HAP-1 (cell line): ENCODE data around the gene UNC5C.
A peak's percentile ranks its signal among the peaks of the same experiment; 100 is the strongest.

Experiments
- DNase-seq, 2 experiments: peaks; one replicate each; pipeline ENCODE4 v3.0.0-alpha.2; 2016 to 2020; ENCODE audit warnings: low spot score in 2 of 2
- H3K27me3 ChIP-seq: fragments of 250-450 bp; sonication (Bioruptor Pico); 2 replicates; pipeline ENCODE4 v1.5.1; 2020; ENCODE audit warnings: low read depth, mild to moderate bottlenecking, moderate library complexity
- H3K36me3 ChIP-seq: fragments of 250-450 bp; sonication (Bioruptor Pico); replicated peaks from 2 replicates; pipeline ENCODE4 v1.5.1; 2020; ENCODE audit warnings: mild to moderate bottlenecking
- H3K4me1 ChIP-seq: fragments of 250-450 bp; sonication (Bioruptor Pico); 2 replicates; pipeline ENCODE4 v1.5.1; 2020; ENCODE audit warnings: mild to moderate bottlenecking
- H3K4me3 ChIP-seq: fragments of 250-450 bp; sonication (Bioruptor Pico); 2 replicates; pipeline ENCODE4 v1.5.1; 2020; ENCODE audit warnings: mild to moderate bottlenecking, moderate library complexity
- H3K9me3 ChIP-seq: fragments of 250-450 bp; sonication (Bioruptor Pico); 2 replicates; pipeline ENCODE4 v1.5.1; 2020; ENCODE audit warnings: mild to moderate bottlenecking, moderate library complexity
- in situ Hi-C: fragments of 300-500 bp; cut with MboI; formaldehyde crosslinking; loops from 3 replicates; pipeline ENCODE4 v1.14.3; 2020; ENCODE audit warnings: low sequenced_read_pairs, inconsistent platforms, mixed read lengths

Gene UNC5C

GRCh38 chr4:95255396-95256107 is 293.2 kb downstream of the UNC5C start:
- Histone ChIP-seq H3K27me3 (no peaks in the 10 kb centered on the region), H3K4me3 (no peak overlapping the region), H3K36me3 (no peaks in the 10 kb centered on the region), H3K4me1 (peaks cover 5% of the 10 kb centered on the region), H3K9me3 (no peaks in the 10 kb centered on the region)
- in situ Hi-C loops = no loop called here
- no peak for DNase-seq

- Histone ChIP-seq H3K9me3 (no peaks in the 10 kb centered on the region), H3K36me3 (no peaks in the 10 kb centered on the region), H3K27me3 (no peaks in the 10 kb centered on the region), H3K4me3 (no peak overlapping the region), H3K4me1 (peaks cover 5% of the 10 kb centered on the region)
- in situ Hi-C loops = no loop called here
- no peak for DNase-seq
Observed at GRCh38 chr4:95251568-95251967, 297.2 kb downstream of the UNC5C start.

GRCh38 chr4:95250544-95251137 is 298.1 kb downstream of the UNC5C start:
- in situ Hi-C loops = no loop called here
- Histone ChIP-seq H3K4me3 (no peak overlapping the region), H3K4me1 (peaks cover 5% of the 10 kb centered on the region), H3K9me3 (no peaks in the 10 kb centered on the region), H3K36me3 (no peaks in the 10 kb centered on the region), H3K27me3 (no peaks in the 10 kb centered on the region)
- DNase-seq = peak; percentile 49 to 65

GRCh38 chr4:95249426-95250021 is 299.2 kb downstream of the UNC5C start:
- Histone ChIP-seq H3K9me3 (no peaks in the 10 kb centered on the region), H3K36me3 (no peaks in the 10 kb centered on the region), H3K4me1 (peaks cover 5% of the 10 kb centered on the region), H3K4me3 (no peak overlapping the region), H3K27me3 (no peaks in the 10 kb centered on the region)
- no peak for DNase-seq
- in situ Hi-C loops = no loop called here

GRCh38 chr4:95248720-95249425 is 299.9 kb downstream of the UNC5C start:
- H3K9me3 ChIP-seq = no peaks in the 10 kb centered on the region
- in situ Hi-C loops = no loop called here
- DNase-seq = no peak
- H3K4me1 ChIP-seq = peaks cover 5% of the 10 kb centered on the region
- no peaks in the 10 kb centered on the region for H3K27me3 ChIP-seq
- no peaks in the 10 kb centered on the region for H3K36me3 ChIP-seq
- no peak overlapping the region for H3K4me3 ChIP-seq

GRCh38 chr4:95243892-95244291 is 304.9 kb downstream of the UNC5C start:
- Histone ChIP-seq H3K9me3 (no peaks in the 10 kb centered on the region), H3K4me1 (no peaks in the 10 kb centered on the region), H3K4me3 (no peak overlapping the region), H3K27me3 (no peaks in the 10 kb centered on the region), H3K36me3 (no peaks in the 10 kb centered on the region)
- in situ Hi-C loops = no loop called here
- DNase-seq = no peak

GRCh38 chr4:95238554-95238953 is 310.2 kb downstream of the UNC5C start:
- Histone ChIP-seq H3K36me3 (no peaks in the 10 kb centered on the region), H3K4me1 (no peaks in the 10 kb centered on the region), H3K27me3 (no peaks in the 10 kb centered on the region), H3K9me3 (no peaks in the 10 kb centered on the region), H3K4me3 (no peak overlapping the region)
- DNase-seq = no peak
- in situ Hi-C loops = no loop called here

- Histone ChIP-seq H3K27me3 (no peaks in the 10 kb centered on the region), H3K9me3 (no peaks in the 10 kb centered on the region), H3K36me3 (no peaks in the 10 kb centered on the region), H3K4me3 (no peak overlapping the region), H3K4me1 (peaks cover 10% of the 10 kb centered on the region)
- DNase-seq = no peak
- in situ Hi-C loops = no loop called here
Observed at GRCh38 chr4:95232358-95233156, 316.2 kb downstream of the UNC5C start.

GRCh38 chr4:95231681-95232080 is 317.1 kb downstream of the UNC5C start:
- no peaks in the 10 kb centered on the region for H3K9me3 ChIP-seq
- H3K4me3 ChIP-seq = no peak overlapping the region
- peak; percentile 44 to 75 for DNase-seq
- H3K36me3 ChIP-seq = no peaks in the 10 kb centered on the region
- in situ Hi-C loops = no loop called here
- peaks cover 10% of the 10 kb centered on the region for H3K4me1 ChIP-seq
- H3K27me3 ChIP-seq = no peaks in the 10 kb centered on the region

GRCh38 chr4:95225849-95226248 is 322.9 kb downstream of the UNC5C start:
- no peaks in the 10 kb centered on the region for H3K36me3 ChIP-seq
- no peaks in the 10 kb centered on the region for H3K27me3 ChIP-seq
- H3K9me3 ChIP-seq = no peaks in the 10 kb centered on the region
- in situ Hi-C loops = no loop called here
- H3K4me1 ChIP-seq = peaks cover under 1% of the 10 kb centered on the region; the same call in 1 of the 2 replicates
- DNase-seq = no peak
- H3K4me3 ChIP-seq = no peak overlapping the region

GRCh38 chr4:95224402-95224801 is 324.4 kb downstream of the UNC5C start:
- Histone ChIP-seq H3K27me3 (no peaks in the 10 kb centered on the region), H3K9me3 (no peaks in the 10 kb centered on the region), H3K4me3 (no peak overlapping the region), H3K4me1 (no peaks in the 10 kb centered on the region), H3K36me3 (no peaks in the 10 kb centered on the region)
- in situ Hi-C loops = no loop called here
- DNase-seq = no peak

- Histone ChIP-seq H3K27me3 (no peaks in the 10 kb centered on the region), H3K4me3 (no peak overlapping the region), H3K9me3 (no peaks in the 10 kb centered on the region), H3K36me3 (no peaks in the 10 kb centered on the region), H3K4me1 (no peaks in the 10 kb centered on the region; the same call in 1 of the 2 replicates)
- in situ Hi-C loops = no loop called here
- no peak for DNase-seq
Observed at GRCh38 chr4:95220205-95221175, 328.3 kb downstream of the UNC5C start.
